Breast epithelium (tissue), 3 donors: ENCODE measurements around the gene OCEL1.

Experiments used
- POLR2A ChIP-seq: fragments of 450-650 bp; IDR thresholded peaks from one replicate; pipeline ENCODE4 v1.6.1; 2016; ENCODE audit warnings: antibody characterized with exemption, mild to moderate bottlenecking, moderate library complexity
- TF ChIP-seq, protein P1 (sequence below), 3 donors: fragments of 450-650 bp; IDR thresholded peaks; one replicate each; pipeline ENCODE4 v1.5.1; 2016 to 2017; ENCODE audit warnings: antibody characterized with exemption in 3 of 3, mild to moderate bottlenecking in 3 of 3, moderate library complexity in 3 of 3

- TF ChIP-seq, protein P1, sequence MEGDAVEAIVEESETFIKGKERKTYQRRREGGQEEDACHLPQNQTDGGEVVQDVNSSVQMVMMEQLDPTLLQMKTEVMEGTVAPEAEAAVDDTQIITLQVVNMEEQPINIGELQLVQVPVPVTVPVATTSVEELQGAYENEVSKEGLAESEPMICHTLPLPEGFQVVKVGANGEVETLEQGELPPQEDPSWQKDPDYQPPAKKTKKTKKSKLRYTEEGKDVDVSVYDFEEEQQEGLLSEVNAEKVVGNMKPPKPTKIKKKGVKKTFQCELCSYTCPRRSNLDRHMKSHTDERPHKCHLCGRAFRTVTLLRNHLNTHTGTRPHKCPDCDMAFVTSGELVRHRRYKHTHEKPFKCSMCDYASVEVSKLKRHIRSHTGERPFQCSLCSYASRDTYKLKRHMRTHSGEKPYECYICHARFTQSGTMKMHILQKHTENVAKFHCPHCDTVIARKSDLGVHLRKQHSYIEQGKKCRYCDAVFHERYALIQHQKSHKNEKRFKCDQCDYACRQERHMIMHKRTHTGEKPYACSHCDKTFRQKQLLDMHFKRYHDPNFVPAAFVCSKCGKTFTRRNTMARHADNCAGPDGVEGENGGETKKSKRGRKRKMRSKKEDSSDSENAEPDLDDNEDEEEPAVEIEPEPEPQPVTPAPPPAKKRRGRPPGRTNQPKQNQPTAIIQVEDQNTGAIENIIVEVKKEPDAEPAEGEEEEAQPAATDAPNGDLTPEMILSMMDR (IDR thresholded peaks at IDR 0.05): no peak
- no peak for TF ChIP-seq POLR2A
Observed at GRCh38 chr19:17214508-17215126, 11.4 kb upstream of the OCEL1 start.
